Spleen (tissue), 7 donors: ENCODE results near the gene WWTR1.

Experiments used
- CTCF ChIP-seq, 11 experiments: fragments of 200-600 bp in 7 of 11; fragments of 450-650 bp in 4 of 11; sonication (generic) in 4 of 11; IDR thresholded peaks in 8 of 11; conservative IDR thresholded peaks in 3 of 11; 1 replicate in 7 of 11; 2 replicates in 4 of 11; pipeline versions ENCODE4 v1.4.0 to v1.8.0; 2016 to 2021; ENCODE audit warnings: antibody characterized with exemption in 11 of 11, inconsistent platforms in 4 of 11, mild to moderate bottlenecking in 1 of 11
- POLR2A ChIP-seq, 3 donors: fragments of 450-650 bp; IDR thresholded peaks; one replicate each; pipeline ENCODE4 v1.5.1; 2017; ENCODE audit warnings: antibody characterized with exemption in 3 of 3, mild to moderate bottlenecking in 1 of 3
- donor health status: DM: no; HTN: no; CAD: no; lungs with moderate emphysema.
- donor health status: DM: no; HTN: no; CAD: no.
- donor health status: DM: no; HTN: no; CAD: no.

GRCh38 chr3:149571381-149571780 lies 86.4 kb downstream of the WWTR1 start:
- no peak for TF ChIP-seq POLR2A (IDR thresholded peaks at IDR 0.05)
- TF ChIP-seq CTCF (IDR thresholded peaks at IDR 0.05 in 8 of 11, conservative IDR thresholded peaks at IDR 0.05 in 3 of 11) = no peak
